MM.1S (cell line): Measurements from ENCODE around the gene AQP5.

ENCODE experiments used
- DNase-seq: peaks from one replicate; pipeline ENCODE4 v3.0.0-alpha.2; 2015
- H2AFZ ChIP-seq: fragments of 300-600 bp; sonication (generic); 2 replicates; pipeline ENCODE4 v1.6.0; 2016; ENCODE audit warnings: antibody characterized with exemption, low read length
- H3F3A ChIP-seq: fragments of 300-600 bp; sonication (generic); 2 replicates; pipeline ENCODE4 v1.6.1; 2016; ENCODE audit warnings: mild to moderate bottlenecking, antibody characterized with exemption, low read length, moderate library complexity, mixed read lengths; ENCODE audit not compliant: insufficient read depth
- H3K27ac ChIP-seq: fragments of 300-600 bp; sonication (generic); 2 replicates; pipeline ENCODE4 v1.5.1; 2016; ENCODE audit warnings: mild to moderate bottlenecking, low read length
- H3K27me3 ChIP-seq: fragments of 300-600 bp; sonication (generic); replicated peaks from 2 replicates; pipeline ENCODE4 v1.6.0; 2016; ENCODE audit warnings: low read length; ENCODE audit not compliant: insufficient read depth
- H3K36me3 ChIP-seq: fragments of 300-600 bp; sonication (generic); replicated peaks from 2 replicates; pipeline ENCODE4 v1.6.1; 2016; ENCODE audit warnings: mild to moderate bottlenecking, low read length, mixed read lengths; ENCODE audit not compliant: insufficient read depth
- H3K4me1 ChIP-seq: fragments of 300-600 bp; sonication (generic); 2 replicates; pipeline ENCODE4 v1.6.1; 2016; ENCODE audit warnings: low read length, mixed read lengths
- H3K4me2 ChIP-seq: fragments of 300-600 bp; sonication (generic); 2 replicates; pipeline ENCODE4 v1.6.0; 2016; ENCODE audit warnings: low read depth, low read length
- H3K4me3 ChIP-seq: fragments of 300-600 bp; sonication (generic); 2 replicates; pipeline ENCODE4 v1.5.1; 2016; ENCODE audit warnings: low read length, mixed read lengths
- H3K79me2 ChIP-seq: fragments of 300-600 bp; sonication (generic); 2 replicates; pipeline ENCODE4 v1.6.1; 2016; ENCODE audit warnings: mixed run types, low read length, mixed read lengths
- H3K9ac ChIP-seq: fragments of 300-600 bp; sonication (generic); 2 replicates; pipeline ENCODE4 v1.6.1; 2016; ENCODE audit warnings: low read length, mixed read lengths
- H3K9me2 ChIP-seq: fragments of 300-600 bp; sonication (generic); replicated peaks from 2 replicates; pipeline ENCODE4 v1.6.1; 2016; ENCODE audit warnings: mild to moderate bottlenecking, low read length, mixed read lengths; ENCODE audit not compliant: insufficient read depth
- H3K9me3 ChIP-seq: fragments of 300-600 bp; sonication (generic); replicated peaks from 2 replicates; pipeline ENCODE4 v1.6.1; 2016; ENCODE audit warnings: mild to moderate bottlenecking, low read length, mixed read lengths; ENCODE audit not compliant: insufficient read depth
- H4K20me1 ChIP-seq: fragments of 300-600 bp; sonication (generic); 2 replicates; pipeline ENCODE4 v1.6.1; 2016; ENCODE audit warnings: mild to moderate bottlenecking, low read length, moderate library complexity, mixed read lengths; ENCODE audit not compliant: insufficient read depth
- EZH2 ChIP-seq: fragments of 300-600 bp; sonication (generic); optimal IDR thresholded peaks from 2 replicates; pipeline ENCODE3; 2017; ENCODE audit warnings: low read depth, mild to moderate bottlenecking, antibody characterized with exemption, low read length, mixed read lengths
- EZH2phosphoT487 ChIP-seq: fragments of 300-600 bp; sonication (generic); IDR thresholded peaks from 2 replicates; pipeline ENCODE4 v1.6.1; 2018; ENCODE audit warnings: antibody characterized with exemption, low read length
- TF ChIP-seq, protein P1 (sequence below): fragments of 300-600 bp; sonication (generic); IDR thresholded peaks from 2 replicates; pipeline ENCODE4 v1.5.1; 2016; ENCODE audit warnings: antibody characterized with exemption, low read length, mixed read lengths

Gene AQP5

DNA sequence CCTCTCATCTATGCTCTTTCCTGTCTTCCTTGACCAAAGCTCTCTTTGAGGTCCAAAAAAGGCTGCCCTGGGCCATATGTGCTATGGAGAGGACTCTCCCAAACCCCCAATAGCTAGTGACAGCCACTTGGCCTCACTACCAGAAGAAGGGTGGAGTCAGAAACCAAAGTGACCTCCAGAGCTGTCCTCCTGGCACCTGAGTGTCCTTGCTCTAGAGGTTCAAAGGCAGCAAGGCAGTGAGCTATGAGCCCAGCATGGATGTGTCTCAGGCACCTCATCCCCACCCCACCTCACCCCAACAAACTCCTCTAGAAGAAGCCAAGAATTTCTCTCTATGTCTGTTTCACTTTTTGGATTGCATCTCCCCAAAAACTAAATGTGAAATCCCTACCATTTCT is 4.1 kb upstream of the AQP5 start:
- H3F3A ChIP-seq, result no peaks in the 10 kb centered on the region
- no peak for DNase-seq
- H3K79me2 ChIP-seq, result no peaks in the 10 kb centered on the region
- no peaks in the 10 kb centered on the region for H3K4me1 ChIP-seq
- H3K9me3 ChIP-seq, result no peaks in the 10 kb centered on the region
- H3K9ac ChIP-seq, result no peak overlapping the region
- no peak overlapping the region for H3K4me3 ChIP-seq
- no peaks in the 10 kb centered on the region for H3K36me3 ChIP-seq
- no peak for TF ChIP-seq EZH2phosphoT487
- no peak for TF ChIP-seq EZH2
- TF ChIP-seq, protein P1, sequence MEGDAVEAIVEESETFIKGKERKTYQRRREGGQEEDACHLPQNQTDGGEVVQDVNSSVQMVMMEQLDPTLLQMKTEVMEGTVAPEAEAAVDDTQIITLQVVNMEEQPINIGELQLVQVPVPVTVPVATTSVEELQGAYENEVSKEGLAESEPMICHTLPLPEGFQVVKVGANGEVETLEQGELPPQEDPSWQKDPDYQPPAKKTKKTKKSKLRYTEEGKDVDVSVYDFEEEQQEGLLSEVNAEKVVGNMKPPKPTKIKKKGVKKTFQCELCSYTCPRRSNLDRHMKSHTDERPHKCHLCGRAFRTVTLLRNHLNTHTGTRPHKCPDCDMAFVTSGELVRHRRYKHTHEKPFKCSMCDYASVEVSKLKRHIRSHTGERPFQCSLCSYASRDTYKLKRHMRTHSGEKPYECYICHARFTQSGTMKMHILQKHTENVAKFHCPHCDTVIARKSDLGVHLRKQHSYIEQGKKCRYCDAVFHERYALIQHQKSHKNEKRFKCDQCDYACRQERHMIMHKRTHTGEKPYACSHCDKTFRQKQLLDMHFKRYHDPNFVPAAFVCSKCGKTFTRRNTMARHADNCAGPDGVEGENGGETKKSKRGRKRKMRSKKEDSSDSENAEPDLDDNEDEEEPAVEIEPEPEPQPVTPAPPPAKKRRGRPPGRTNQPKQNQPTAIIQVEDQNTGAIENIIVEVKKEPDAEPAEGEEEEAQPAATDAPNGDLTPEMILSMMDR, result no peak
- peaks cover 65% of the 10 kb centered on the region for H3K27me3 ChIP-seq
- no peak overlapping the region for H3K4me2 ChIP-seq
- no peak overlapping the region for H3K27ac ChIP-seq
- no peaks in the 10 kb centered on the region for H3K9me2 ChIP-seq
- H2AFZ ChIP-seq, result no peak overlapping the region
- no peaks in the 10 kb centered on the region for H4K20me1 ChIP-seq

DNA sequence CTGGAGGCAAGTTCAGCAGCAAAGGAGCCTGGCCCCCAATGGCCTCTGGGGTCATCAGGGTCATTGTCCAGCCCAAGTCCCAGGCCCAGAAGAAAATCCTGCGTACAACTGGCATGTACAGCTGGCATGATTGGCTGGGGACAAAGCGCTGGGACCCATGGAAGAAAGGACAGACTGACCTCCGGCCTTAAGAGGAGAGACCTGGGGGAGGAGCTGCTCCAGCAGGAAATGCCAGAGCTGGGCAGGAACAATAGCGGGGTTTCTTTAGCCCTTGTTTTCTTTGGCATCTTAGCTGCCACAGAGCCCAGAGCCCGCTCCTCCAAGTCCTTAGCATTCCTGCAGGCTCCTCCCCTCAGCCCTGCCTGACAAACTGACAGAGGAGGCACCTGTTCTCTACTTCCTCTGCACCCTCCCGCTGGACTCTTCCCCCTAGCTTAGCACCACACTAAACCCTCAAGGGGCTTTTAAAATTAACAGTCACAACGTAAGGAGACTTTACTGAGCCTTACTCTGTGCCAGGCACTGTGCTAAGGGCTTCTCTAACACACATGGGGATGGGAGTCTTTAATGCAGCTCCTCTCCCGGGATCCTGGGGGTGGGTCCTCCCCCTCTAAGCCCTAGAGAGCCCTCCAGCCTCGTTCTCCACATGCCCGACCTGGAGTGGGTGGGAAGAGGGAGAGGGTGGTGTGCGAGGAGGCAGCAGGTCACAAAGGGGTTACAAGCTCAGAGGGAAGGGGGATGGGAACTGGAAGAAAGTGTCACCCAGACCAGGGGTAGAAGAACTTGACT is 1.8 kb upstream of the AQP5 start:
- DNase-seq, result no peak
- Histone ChIP-seq H2AFZ (no peak overlapping the region), H3K27ac (no peak overlapping the region), H3K9me3 (no peaks in the 10 kb centered on the region), H4K20me1 (no peaks in the 10 kb centered on the region), H3K79me2 (no peaks in the 10 kb centered on the region), H3K9ac (no peak overlapping the region), H3K4me3 (no peak overlapping the region), H3K4me2 (no peak overlapping the region), H3K4me1 (no peaks in the 10 kb centered on the region), H3K9me2 (no peaks in the 10 kb centered on the region), H3K27me3 (peaks cover 82% of the 10 kb centered on the region), H3K36me3 (no peaks in the 10 kb centered on the region), H3F3A (no peaks in the 10 kb centered on the region)
- no peak for TF ChIP-seq EZH2
- TF ChIP-seq, protein P1, result no peak

DNA sequence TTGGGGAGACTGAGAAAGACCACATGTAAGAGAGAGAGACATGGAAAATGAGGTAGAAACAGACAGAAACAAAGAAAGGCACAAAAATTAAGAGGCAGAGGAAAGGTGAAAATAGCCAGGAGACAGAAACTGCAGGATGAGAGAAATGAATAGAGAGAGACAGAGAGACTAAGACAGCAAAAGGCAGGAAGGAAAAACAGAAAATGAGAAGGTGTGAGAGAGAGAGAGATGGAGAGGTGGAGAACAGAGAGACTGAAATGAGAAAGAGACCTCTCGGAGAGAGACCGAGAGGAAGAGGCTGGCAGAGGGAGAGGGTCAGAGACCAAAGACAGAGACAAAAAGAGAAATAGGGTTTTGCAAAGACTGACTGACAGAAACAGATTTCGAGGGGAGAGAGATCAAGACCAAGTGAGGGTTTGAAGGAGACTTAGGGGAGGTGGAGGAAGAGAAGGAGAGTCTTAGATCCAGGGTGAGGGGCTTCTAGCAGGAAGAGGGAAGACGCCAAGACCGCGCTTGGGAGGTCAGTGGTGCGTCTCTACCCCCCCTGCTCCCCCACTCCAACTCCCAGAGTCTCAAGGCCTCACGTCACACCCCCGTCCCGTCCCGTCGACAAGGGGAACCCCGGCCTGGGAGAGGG is 1.1 kb upstream of the AQP5 start:
- no peaks in the 10 kb centered on the region for H3K36me3 ChIP-seq
- H3K9me2 ChIP-seq, result no peaks in the 10 kb centered on the region
- H3K79me2 ChIP-seq, result no peaks in the 10 kb centered on the region
- H3K9ac ChIP-seq, result no peak overlapping the region
- H3K9me3 ChIP-seq, result no peaks in the 10 kb centered on the region
- DNase-seq, result no peak
- H2AFZ ChIP-seq, result no peak overlapping the region
- no peaks in the 10 kb centered on the region for H3F3A ChIP-seq
- H3K4me1 ChIP-seq, result no peaks in the 10 kb centered on the region
- H3K4me2 ChIP-seq, result no peak overlapping the region
- H3K27me3 ChIP-seq, result peaks cover 81% of the 10 kb centered on the region
- H3K27ac ChIP-seq, result no peak overlapping the region
- no peaks in the 10 kb centered on the region for H4K20me1 ChIP-seq
- TF ChIP-seq EZH2 (no peak), EZH2phosphoT487 (no peak)
- TF ChIP-seq, protein P1, result no peak
- no peak overlapping the region for H3K4me3 ChIP-seq
